Thyroid gland (tissue), 4 donors: ENCODE data around the gene ADCY9. TPM values are rescaled to one million over a fixed set of nuclear protein-coding genes. Genes with fewer than 3 reads are reported as not detected.

Experiments used
- DNase-seq, 2 donors: peaks; one replicate each; pipeline ENCODE4 v3.0.0-alpha.2; 2019
- H3K27ac ChIP-seq, 3 donors: fragments of 200-600 bp; sonication (generic); 1 replicate in 2 of 3; 2 replicates in 1 of 3; pipeline ENCODE4 v1.5.1; 2016 to 2019; ENCODE audit warnings: mild to moderate bottlenecking in 1 of 3, moderate library complexity in 1 of 3
- H3K27me3 ChIP-seq: fragments of 200-600 bp; sonication (generic); one replicate; pipeline ENCODE4 v1.5.1; 2019
- H3K36me3 ChIP-seq, 2 donors: fragments of 200-600 bp; sonication (generic); one replicate each; pipeline ENCODE4 v1.5.1; 2016 to 2019
- H3K4me1 ChIP-seq, 2 donors: fragments of 200-600 bp; sonication (generic); one replicate each; pipeline ENCODE4 v1.5.1; 2017 to 2019
- H3K4me3 ChIP-seq, 3 donors: fragments of 200-600 bp; sonication (generic); replicated peaks in 1 of 3; 1 replicate in 2 of 3; 2 replicates in 1 of 3; pipeline ENCODE4 v1.5.1; 2016; ENCODE audit warnings: mild to moderate bottlenecking in 1 of 3
- H3K9me3 ChIP-seq: fragments of 200-600 bp; sonication (generic); one replicate; pipeline ENCODE4 v1.5.1; 2017
- POLR2A ChIP-seq, 2 donors: fragments of 450-650 bp; IDR thresholded peaks; one replicate each; pipeline ENCODE4 v1.6.1; 2017; ENCODE audit warnings: antibody characterized with exemption in 2 of 2, mild to moderate bottlenecking in 2 of 2, moderate library complexity in 1 of 2
- WGBS, 2 donors: methylation state at CpG; one replicate each; pipeline ENCODE4 v1.1.5; 2017; 5-methylcytosine and 5-hydroxymethylcytosine counted together
- intact Hi-C: fragments of 100-400 bp; cut with DNase I; formaldehyde crosslinking; loops from one replicate; pipeline ENCODE4 v1.15.1; 2023
- total RNA-seq, 4 donors: library from RNA; depleted of rRNA; stranded (reverse); fragments of >200 nt; gene quantifications; one replicate each; pipeline ENCODE4 v1.2.3, GENCODE V29; 2016
- TF ChIP-seq, protein P1 (sequence below), 6 experiments: fragments of 200-600 bp in 3 of 6; fragments of 450-650 bp in 3 of 6; sonication (generic) in 3 of 6; IDR thresholded peaks; one replicate each; pipeline ENCODE4 v1.5.1; 2016 to 2019; ENCODE audit warnings: antibody characterized with exemption in 6 of 6, mild to moderate bottlenecking in 2 of 6, inconsistent platforms in 1 of 6, moderate library complexity in 1 of 6

ADCY9 gene
- total RNA-seq, 4 donors from 2014 or later, result 61.4 to 123 (median 94.1) TPM

DNA sequence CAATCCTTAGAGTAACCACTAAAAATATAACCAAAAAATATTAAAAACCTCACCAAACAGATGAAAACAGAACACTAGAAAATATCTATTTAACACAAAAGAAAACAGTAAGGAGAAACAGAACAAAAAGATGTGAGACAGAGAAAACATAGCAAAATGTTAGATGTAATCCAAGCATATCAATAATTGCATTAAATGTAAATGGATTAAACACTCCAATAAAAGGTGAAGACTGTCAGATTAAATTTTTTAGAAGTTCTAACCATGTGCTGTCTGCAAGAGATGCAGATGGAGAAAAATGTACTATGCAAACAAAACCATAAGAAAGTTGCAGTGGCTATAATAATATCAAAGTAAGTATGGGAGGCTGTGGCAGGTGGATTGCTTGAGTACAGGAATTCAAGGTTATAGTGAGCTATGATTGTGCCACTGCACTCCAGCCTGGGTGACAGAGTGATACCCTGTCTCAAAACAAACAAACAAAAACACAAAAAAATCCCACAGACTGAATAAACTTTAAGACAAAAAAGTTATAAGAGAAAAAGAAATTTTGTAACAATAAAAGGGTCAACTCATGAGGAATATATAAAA lies 53.9 kb downstream of the ADCY9 start:
- H3K9me3 ChIP-seq, result no peaks in the 10 kb centered on the region
- H3K27me3 ChIP-seq, result no peaks in the 10 kb centered on the region
- intact Hi-C loops, result no loop called here
- no peak for DNase-seq
- peaks cover 26 to 41% of the 10 kb centered on the region in 2 donors for H3K4me1 ChIP-seq
- H3K36me3 ChIP-seq, result no peaks in the 10 kb centered on the region
- no peak for TF ChIP-seq POLR2A (IDR thresholded peaks at IDR 0.05)
- TF ChIP-seq, protein P1, sequence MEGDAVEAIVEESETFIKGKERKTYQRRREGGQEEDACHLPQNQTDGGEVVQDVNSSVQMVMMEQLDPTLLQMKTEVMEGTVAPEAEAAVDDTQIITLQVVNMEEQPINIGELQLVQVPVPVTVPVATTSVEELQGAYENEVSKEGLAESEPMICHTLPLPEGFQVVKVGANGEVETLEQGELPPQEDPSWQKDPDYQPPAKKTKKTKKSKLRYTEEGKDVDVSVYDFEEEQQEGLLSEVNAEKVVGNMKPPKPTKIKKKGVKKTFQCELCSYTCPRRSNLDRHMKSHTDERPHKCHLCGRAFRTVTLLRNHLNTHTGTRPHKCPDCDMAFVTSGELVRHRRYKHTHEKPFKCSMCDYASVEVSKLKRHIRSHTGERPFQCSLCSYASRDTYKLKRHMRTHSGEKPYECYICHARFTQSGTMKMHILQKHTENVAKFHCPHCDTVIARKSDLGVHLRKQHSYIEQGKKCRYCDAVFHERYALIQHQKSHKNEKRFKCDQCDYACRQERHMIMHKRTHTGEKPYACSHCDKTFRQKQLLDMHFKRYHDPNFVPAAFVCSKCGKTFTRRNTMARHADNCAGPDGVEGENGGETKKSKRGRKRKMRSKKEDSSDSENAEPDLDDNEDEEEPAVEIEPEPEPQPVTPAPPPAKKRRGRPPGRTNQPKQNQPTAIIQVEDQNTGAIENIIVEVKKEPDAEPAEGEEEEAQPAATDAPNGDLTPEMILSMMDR (IDR thresholded peaks at IDR 0.05), result no peak
- no peak overlapping the region for H3K4me3 ChIP-seq
- no peak overlapping the region for H3K27ac ChIP-seq

DNA sequence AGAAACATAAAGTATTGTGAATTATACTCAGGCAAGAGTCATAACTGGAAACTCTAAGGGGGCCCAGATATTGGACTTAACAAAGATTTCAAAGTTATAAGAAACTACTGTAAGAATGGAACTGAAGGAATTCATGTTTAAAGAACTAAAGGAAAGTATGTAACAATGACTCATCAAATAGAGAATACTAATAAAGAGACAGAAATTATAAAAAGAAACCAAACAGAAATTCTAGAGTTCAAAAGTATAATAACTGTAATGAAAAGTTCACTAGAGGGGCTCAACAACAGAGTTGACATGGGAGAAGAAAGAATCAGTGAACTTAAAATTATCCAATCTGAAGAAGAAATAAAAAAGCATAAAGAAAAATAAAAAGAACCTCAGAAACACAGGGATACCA lies 55.4 kb downstream of the ADCY9 start:
- DNase-seq, result no peak
- Histone ChIP-seq H3K27ac (peak overlapping the region; percentile 53 to 100 (median 92)), H3K4me3 (no peak overlapping the region), H3K9me3 (no peaks in the 10 kb centered on the region), H3K27me3 (no peaks in the 10 kb centered on the region), H3K36me3 (no peaks in the 10 kb centered on the region), H3K4me1 (peaks cover 29 to 56% of the 10 kb centered on the region in 2 donors)
- intact Hi-C loops, result no loop called here
- no peak for TF ChIP-seq POLR2A (IDR thresholded peaks at IDR 0.05)
- TF ChIP-seq, protein P1 (IDR thresholded peaks at IDR 0.05), result no peak

DNA sequence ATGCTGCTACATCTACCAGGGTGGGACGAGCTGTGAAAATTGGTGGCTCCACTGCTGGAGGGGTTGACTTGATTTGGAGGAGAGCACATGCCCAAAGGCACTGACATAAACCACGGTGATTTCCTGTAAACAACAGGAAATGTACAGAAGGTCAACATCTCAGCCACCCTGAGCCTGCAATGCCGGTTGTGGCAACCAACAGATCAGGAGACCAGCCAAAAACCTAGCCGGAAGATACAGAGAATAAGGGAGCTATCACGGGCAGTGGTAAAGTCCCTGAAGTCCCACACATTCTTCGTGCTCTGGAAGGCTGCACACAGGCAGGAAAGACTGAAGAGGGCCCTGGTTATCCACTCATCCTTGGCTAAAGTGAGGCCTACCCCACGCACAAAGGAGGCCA lies 56.2 kb downstream of the ADCY9 start:
- WGBS, 2 donors, result 47 to 67% methylated on average over 7 of the region's 7 CpGs
- Histone ChIP-seq H3K4me1 (peaks cover 32 to 63% of the 10 kb centered on the region in 2 donors), H3K4me3 (no peak overlapping the region), H3K9me3 (no peaks in the 10 kb centered on the region), H3K27ac (peak overlapping the region; percentile 53 to 100 (median 92)), H3K27me3 (no peaks in the 10 kb centered on the region), H3K36me3 (no peaks in the 10 kb centered on the region)
- TF ChIP-seq, protein P1 (IDR thresholded peaks at IDR 0.05), result no peak
- TF ChIP-seq POLR2A (IDR thresholded peaks at IDR 0.05), result no peak
- intact Hi-C loops, result no loop called here
- DNase-seq, result peak; percentile 41 to 57

DNA sequence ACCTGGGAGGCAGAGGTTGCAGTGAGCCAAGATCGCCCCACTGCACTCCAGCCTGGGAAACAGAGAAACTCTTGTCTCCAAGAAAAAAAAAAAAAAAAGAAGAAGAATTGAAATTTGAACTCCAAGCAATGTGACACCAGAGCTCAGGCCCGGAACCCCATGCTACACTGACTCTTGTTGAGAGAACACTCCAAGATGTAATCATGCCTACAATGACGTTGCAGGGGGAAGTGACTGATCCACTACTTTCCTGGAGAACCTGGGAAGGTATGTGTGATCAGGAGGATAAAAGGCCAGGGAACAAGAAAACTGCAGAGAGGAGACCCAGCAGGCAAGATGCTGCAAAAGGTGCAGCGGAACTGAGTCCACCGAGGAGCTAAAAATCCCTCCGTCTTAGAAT lies 57.9 kb downstream of the ADCY9 start:
- Histone ChIP-seq H3K4me1 (peaks cover 46 to 72% of the 10 kb centered on the region in 2 donors), H3K27ac (peak overlapping the region; percentile 82 to 100 (median 92)), H3K4me3 (no peak overlapping the region), H3K27me3 (no peaks in the 10 kb centered on the region), H3K9me3 (no peaks in the 10 kb centered on the region), H3K36me3 (no peaks in the 10 kb centered on the region)
- WGBS, 2 donors, result 47 to 60% methylated on average over 6 of the region's 6 CpGs
- TF ChIP-seq, protein P1 (IDR thresholded peaks at IDR 0.05), result no peak
- TF ChIP-seq POLR2A (IDR thresholded peaks at IDR 0.05), result peak in 1 of 2 donors; percentile 77
- intact Hi-C loops, result no loop called here
- peak; percentile 85 to 87 for DNase-seq

DNA sequence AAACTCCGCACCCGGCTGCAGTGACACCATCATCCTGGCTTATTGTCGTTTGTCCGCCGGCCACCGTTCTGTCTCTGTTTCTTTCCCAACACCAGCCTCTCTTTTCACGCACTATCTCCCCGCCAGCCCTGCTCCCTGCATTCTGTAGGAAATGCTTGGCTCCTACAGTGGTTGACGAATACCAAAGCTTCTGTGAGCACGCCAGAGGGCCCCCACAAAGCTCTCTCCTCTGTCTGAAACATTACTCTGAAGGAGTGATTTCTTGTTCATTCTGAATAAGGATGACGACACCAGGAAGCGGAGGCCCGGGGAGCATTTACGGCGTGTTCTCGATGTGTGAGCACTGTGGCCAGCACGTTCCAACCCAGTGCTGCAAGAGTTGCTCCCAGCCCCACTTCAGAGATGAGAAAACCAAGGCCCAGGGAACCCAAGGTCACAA lies 58.8 kb downstream of the ADCY9 start:
- Histone ChIP-seq H3K4me1 (peaks cover 47 to 74% of the 10 kb centered on the region in 2 donors), H3K27ac (peak overlapping the region; percentile 82 to 100 (median 92)), H3K9me3 (no peaks in the 10 kb centered on the region), H3K27me3 (no peaks in the 10 kb centered on the region), H3K4me3 (no peak overlapping the region), H3K36me3 (no peaks in the 10 kb centered on the region)
- TF ChIP-seq, protein P1 (IDR thresholded peaks at IDR 0.05), result no peak
- TF ChIP-seq POLR2A (IDR thresholded peaks at IDR 0.05), result no peak
- DNase-seq, result no peak
- 91% methylated on average over 16 to 17 of the region's 17 CpGs for WGBS, 2 donors
- intact Hi-C loops, result no loop called here
